ENCODE measurements around the gene PITX2. TPM values are rescaled to one million over a fixed set of nuclear protein-coding genes. Genes with fewer than 3 reads are reported as not detected.
A peak's percentile ranks its signal among the peaks of the same experiment; 100 is the strongest.
"Not testable (repeated sequence)": the region's sequence is repeated elsewhere in the genome, so short reads cannot be mapped to it uniquely, and the experiment has no call there.

Gene PITX2
- total RNA-seq, 1 experiment from 2014 or later = 8.3 TPM

- no peak for TF ChIP-seq SRF (IDR thresholded peaks at IDR 0.05; ENCODE audit: low read depth)
- TF ChIP-seq RAD21 (IDR thresholded peaks at IDR 0.05; ENCODE audit: low read depth) = peak; percentile 65
- no peak for TF ChIP-seq FOSL1 (IDR thresholded peaks at IDR 0.05; ENCODE audit: low read depth)
- TF ChIP-seq EZH2 (IDR thresholded peaks at IDR 0.05) = no peak
- TF ChIP-seq POLR2AphosphoS5 (IDR thresholded peaks at IDR 0.05; ENCODE audit: low read depth, low read length) = no peak
- peak; percentile 57 to 64 (median 57); a peak in 5 of 6 replicates for TF ChIP-seq CTCF (IDR thresholded peaks at IDR 0.05 in 2 of 3, conservative IDR thresholded peaks at IDR 0.05 in 1 of 3; ENCODE audit: borderline replicate concordance in 1 of 3, insufficient read depth in 1 of 3, low read depth in 2 of 3, low read length in 2 of 3)
- no peak for TF ChIP-seq ZBTB33 (IDR thresholded peaks at IDR 0.05; ENCODE audit: extremely low read depth, insufficient replicate concordance, low read length)
- TF ChIP-seq CEBPB (IDR thresholded peaks at IDR 0.05; ENCODE audit: low read depth) = no peak
- no peak for TF ChIP-seq ZNF274 (IDR thresholded peaks at IDR 0.05; ENCODE audit: low read depth, low read length)
- no peak for TF ChIP-seq ZFX (IDR thresholded peaks at IDR 0.05)
- no peak for TF ChIP-seq ELF1 (IDR thresholded peaks at IDR 0.05; ENCODE audit: borderline replicate concordance, low read depth)
- no peak for TF ChIP-seq JUND (IDR thresholded peaks at IDR 0.05)
- TF ChIP-seq YY1 (IDR thresholded peaks at IDR 0.05; ENCODE audit: extremely low read depth, insufficient replicate concordance, low read depth, low read length) = no peak
Measured at GRCh38 chr4:110586131-110586850, 36.6 kb downstream of the PITX2 start (continued).

GRCh38 chr4:110576696-110577095 lies 46.2 kb downstream of the PITX2 start:
- H3K27me3 ChIP-seq (ENCODE audit: insufficient read depth, low read length); H3K9ac ChIP-seq (ENCODE audit: low read length); H3K4me1 ChIP-seq (ENCODE audit: control insufficient read depth in 1 of 2, insufficient read depth in 2 of 2, low read length in 2 of 2); H4K20me1 ChIP-seq (ENCODE audit: insufficient read depth); RAD21 ChIA-PET (ENCODE audit: low non-redundant PET in 1 of 2, low total read pairs in 2 of 2, uncharacterized antibody in 2 of 2, unreplicated experiment in 2 of 2); H3K27ac ChIP-seq (ENCODE audit: low read depth, low read length); H3K4me2 ChIP-seq (ENCODE audit: low read length); CTCF ChIA-PET; DNase-seq (ENCODE audit: low read depth, low spot score); H3K9me3 ChIP-seq (ENCODE audit: control insufficient read depth in 1 of 2, insufficient read depth in 1 of 2, low read depth in 1 of 2, low read length in 2 of 2); intact Hi-C loops (cut with micrococcal nuclease); H3K9me2 ChIP-seq (ENCODE audit: insufficient read depth); H2AFZ ChIP-seq (ENCODE audit: low read depth, low read length, poor library complexity, severe bottlenecking); POLR2A ChIA-PET; BruUV-seq (replicated peaks); H3K79me2 ChIP-seq (ENCODE audit: insufficient read depth, low read length); H3K36me3 ChIP-seq (ENCODE audit: control insufficient read depth in 1 of 2, insufficient read depth in 2 of 2, low read length in 2 of 2); H3K4me3 ChIP-seq (replicated peaks in 1 of 2; ENCODE audit: low read depth in 1 of 2, low read length in 2 of 2); ATAC-seq: not testable (repeated sequence)

Data from HCT116 (cell line).